Measurements from ENCODE around the gene NUDT16L1. TPM values are rescaled to one million over a fixed set of nuclear protein-coding genes. Genes with fewer than 3 reads are reported as not detected.
A peak's percentile ranks its signal among the peaks of the same experiment; 100 is the strongest.
"Not testable (repeated sequence)": the region's sequence is repeated elsewhere in the genome, so short reads cannot be mapped to it uniquely, and the experiment has no call there.

Gene NUDT16L1
- total RNA-seq = 10 to 100 TPM; 39.1 to 41.0 TPM
- long read RNA-seq, transcript NUDT16L1-201 (3 exons, 1,349 nt) = major isoform, 63 of 66 reads
- long read RNA-seq, partial matches to known transcripts = 3 of 66 reads
- long read RNA-seq, other reads (novel, unspliced or antisense) = 0 of 66 reads

- DNase-seq = peak; percentile 97
- intact Hi-C loops (cut with DNase I) = no loop called here
- ATAC-seq = peak; percentile 91 to 96
These were observed at the start of gene NUDT16L1 for GRCh38 chr16:4693296-4693955. NUDT16L1 (plus strand) TSS chr16:4693562; CDS start chr16:4693727, 165 bp downstream.

- intact Hi-C loops (cut with DNase I) = no loop called here
- DNase-seq (no peak), ATAC-seq (peak in 1 of 2 donors; percentile 5)
These were observed 46.4 kb upstream of the NUDT16L1 start for GRCh38 chr16:4646773-4647643.

DNA sequence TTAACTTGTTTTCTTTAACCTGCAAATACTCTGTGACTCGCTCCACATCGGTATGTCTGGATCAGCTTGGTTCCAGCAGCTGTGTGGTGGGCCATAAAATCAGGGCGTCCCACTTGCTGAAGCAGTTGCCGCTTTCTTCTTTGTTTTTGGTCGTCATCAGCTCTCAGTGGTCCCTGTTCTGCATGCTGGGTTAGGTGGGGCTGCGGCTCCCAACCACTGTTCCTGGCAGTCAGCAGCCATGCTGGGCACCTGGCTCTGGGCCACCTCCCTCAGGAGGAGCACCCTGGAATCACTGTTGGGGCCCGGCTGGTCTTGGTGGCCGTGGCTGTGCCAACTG, 45.8 kb upstream of the NUDT16L1 start:
- intact Hi-C loops (cut with DNase I) = no loop called here
- DNase-seq (no peak), ATAC-seq (no peak)

- ATAC-seq (peak in 1 of 2 donors; percentile 63), DNase-seq (no peak)
- intact Hi-C loops (cut with DNase I) = no loop called here
These were observed 44.4 kb upstream of the NUDT16L1 start for GRCh38 chr16:4648917-4649316.

GRCh38 chr16:4649744-4650442, 43.5 kb upstream of the NUDT16L1 start:
- ATAC-seq = no peak
- intact Hi-C loops (cut with DNase I) = no loop called here
- no peak for DNase-seq

DNA sequence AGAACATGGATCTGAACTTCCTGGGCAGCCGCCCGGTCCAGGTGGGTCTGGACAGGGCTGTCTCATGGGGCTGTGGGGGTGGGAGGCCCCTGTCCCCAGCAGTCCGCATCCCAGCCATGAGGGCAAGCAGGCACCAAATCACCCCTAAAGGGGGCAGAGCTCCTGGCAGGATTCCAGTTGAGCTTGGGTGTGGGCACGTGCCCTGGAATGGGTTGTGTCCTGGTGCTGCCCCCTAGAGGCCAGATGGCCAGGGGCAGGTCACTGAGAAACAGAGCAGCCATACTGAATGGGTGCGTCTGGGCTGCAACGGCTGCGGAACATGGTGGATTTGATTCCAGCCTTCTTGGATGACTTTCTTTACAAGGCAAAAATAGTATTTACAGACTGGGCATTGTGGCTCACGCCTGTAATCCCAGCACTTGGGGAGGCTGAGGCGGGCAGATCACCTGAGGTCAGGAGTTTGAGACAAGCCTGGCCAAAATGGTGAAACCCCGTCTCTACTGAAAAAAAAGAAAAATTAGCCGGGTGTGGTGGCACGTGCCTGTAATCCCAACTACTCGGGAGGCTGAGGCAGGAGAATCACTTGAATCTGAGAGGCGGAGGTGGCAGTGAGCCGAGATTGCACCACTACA, 42.8 kb upstream of the NUDT16L1 start:
- DNase-seq = peak; percentile 54
- intact Hi-C loops (cut with DNase I) = not testable (repeated sequence)
- ATAC-seq = peak; percentile 38 to 41

GRCh38 chr16:4651827-4652226, 41.5 kb upstream of the NUDT16L1 start:
- intact Hi-C loops (cut with DNase I) = no loop called here
- no peak for DNase-seq
- no peak for ATAC-seq

- intact Hi-C loops (cut with DNase I) = no loop called here
- no peak for ATAC-seq
- DNase-seq = no peak
These were observed 40.8 kb upstream of the NUDT16L1 start for GRCh38 chr16:4652561-4652960.

GRCh38 chr16:4654011-4654963, 39.1 kb upstream of the NUDT16L1 start:
- intact Hi-C loops (cut with DNase I) = no loop called here
- DNase-seq (no peak), ATAC-seq (no peak)

DNA sequence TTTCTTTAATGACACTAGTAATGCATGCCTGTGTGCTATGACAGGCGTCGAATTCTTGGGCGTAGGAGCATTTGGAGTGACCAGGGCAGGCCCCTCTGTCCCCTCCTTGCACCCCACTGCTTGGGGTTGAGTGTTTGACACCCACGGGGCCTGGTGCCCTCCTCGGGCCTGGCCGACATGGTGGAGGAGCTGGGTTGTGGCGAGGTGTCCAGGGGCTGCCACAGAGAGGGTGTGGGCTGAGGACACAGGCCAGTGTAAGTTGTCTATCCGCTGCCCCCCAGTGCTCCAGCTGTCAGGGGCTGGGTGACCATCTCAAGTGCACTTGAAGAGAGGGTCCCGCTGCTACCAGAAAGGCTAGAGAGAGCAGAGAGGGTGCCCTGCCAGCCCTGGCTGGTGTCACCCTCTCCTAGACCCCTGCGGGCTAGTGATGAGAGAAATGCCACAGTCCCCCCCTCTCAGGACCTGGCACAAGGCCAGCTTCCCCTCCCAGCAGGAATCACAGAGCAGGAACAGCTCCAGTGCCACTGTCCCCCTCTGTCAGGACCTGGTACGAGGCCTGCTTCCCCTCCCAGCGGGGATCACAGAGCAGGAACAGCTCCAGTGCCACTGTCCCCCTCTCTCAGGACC, 38.3 kb upstream of the NUDT16L1 start:
- DNase-seq (no peak), ATAC-seq (no peak)
- intact Hi-C loops (cut with DNase I) = no loop called here

DNA sequence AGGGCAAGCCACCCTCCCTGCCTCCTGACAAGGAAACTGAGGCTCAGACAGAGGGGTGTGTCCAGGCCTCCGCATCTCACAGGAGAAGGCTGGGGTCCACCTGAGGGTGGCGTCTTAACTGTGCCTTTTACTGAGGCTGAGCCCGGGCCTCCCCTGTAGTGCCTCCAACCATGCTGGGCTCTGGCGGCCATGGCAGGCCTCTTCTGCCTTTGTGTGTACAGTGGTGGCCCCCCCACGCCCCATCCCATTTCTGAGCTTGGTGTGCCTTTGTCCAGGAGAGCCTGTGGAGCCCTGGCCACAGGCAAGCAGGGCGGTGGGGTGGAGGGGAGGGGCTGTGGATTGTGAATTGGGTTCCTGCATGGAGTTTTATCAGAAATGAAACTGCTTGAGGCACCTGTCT, 37.6 kb upstream of the NUDT16L1 start:
- ATAC-seq (no peak), DNase-seq (no peak)
- intact Hi-C loops (cut with DNase I) = no loop called here

- intact Hi-C loops (cut with DNase I) = no loop called here
- ATAC-seq (no peak), DNase-seq (no peak)
These were observed 37.1 kb upstream of the NUDT16L1 start for GRCh38 chr16:4656221-4656620.

- intact Hi-C loops (cut with DNase I) = no loop called here
- no peak for DNase-seq
- no peak for ATAC-seq
These were observed 36.4 kb upstream of the NUDT16L1 start for GRCh38 chr16:4656695-4657686.

- DNase-seq (no peak), ATAC-seq (no peak)
- intact Hi-C loops (cut with DNase I) = no loop called here
These were observed 33.7 kb upstream of the NUDT16L1 start for GRCh38 chr16:4659363-4660353.

GRCh38 chr16:4660454-4661007, 32.8 kb upstream of the NUDT16L1 start:
- DNase-seq = peak; percentile 74
- ATAC-seq = peak; percentile 52 to 62
- intact Hi-C loops (cut with DNase I) = no loop called here
